Stimulated activated CD8-positive, alpha-beta memory T cell treated with anti-CD3 and anti-CD28 coated beads, Interleukin-4, amount 100 ng/mL, for 24 hours (primary cell): ENCODE results near the gene BRCA1.
"Not testable (repeated sequence)": the region's sequence is repeated elsewhere in the genome, so short reads cannot be mapped to it uniquely, and the experiment has no call there.

Source experiments
- DNase-seq: peaks from one replicate; pipeline ENCODE4 v3.0.0-alpha.2; 2020; ENCODE audit warnings: low read depth

Gene BRCA1

DNA sequence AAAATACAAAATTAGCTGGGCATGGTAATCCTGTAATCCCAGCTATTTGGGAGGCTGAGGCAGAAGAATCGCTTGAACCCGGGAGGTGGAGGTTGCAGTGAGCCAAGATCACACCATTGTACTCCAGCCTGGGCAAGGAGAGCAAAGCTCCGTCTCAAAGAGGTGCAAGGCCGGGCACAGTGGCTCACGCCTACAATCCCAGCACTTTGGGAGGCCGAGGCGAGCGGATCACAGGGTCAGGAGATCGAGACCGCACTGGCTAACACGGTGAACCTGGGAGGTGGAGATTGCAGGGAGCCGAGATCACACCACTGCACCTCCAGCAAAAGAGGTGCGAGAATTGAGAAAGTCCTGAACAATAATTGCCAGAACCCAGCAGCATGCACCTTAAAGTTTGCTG lies 124.3 kb downstream of the BRCA1 start:
- DNase-seq = not testable (repeated sequence)

DNA sequence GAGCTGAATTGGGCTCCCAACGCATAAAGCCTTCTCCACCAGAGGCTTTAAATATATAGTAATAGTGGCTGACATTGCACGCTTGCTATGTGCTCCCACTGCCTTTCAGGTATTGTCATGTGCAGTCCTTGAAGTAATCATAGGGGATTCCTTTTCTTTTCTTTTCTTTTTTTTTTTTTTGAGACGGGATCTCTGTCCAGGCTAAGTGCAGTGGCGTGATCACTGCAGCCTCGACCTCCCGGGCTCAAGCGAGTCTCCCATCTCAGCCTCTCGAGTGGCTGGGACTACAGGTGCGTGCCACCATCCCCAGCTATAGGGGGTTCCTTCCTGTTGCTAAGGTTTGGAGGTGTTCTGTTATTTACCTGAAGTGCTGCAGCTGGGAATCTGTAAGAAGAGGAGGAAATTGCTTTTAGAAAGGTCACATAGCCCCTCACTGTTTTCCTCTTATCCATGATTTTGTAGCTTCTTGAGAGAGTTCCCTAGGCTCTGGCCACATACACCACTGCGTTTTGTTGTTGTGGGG lies 126.1 kb downstream of the BRCA1 start:
- no peak for DNase-seq

DNA sequence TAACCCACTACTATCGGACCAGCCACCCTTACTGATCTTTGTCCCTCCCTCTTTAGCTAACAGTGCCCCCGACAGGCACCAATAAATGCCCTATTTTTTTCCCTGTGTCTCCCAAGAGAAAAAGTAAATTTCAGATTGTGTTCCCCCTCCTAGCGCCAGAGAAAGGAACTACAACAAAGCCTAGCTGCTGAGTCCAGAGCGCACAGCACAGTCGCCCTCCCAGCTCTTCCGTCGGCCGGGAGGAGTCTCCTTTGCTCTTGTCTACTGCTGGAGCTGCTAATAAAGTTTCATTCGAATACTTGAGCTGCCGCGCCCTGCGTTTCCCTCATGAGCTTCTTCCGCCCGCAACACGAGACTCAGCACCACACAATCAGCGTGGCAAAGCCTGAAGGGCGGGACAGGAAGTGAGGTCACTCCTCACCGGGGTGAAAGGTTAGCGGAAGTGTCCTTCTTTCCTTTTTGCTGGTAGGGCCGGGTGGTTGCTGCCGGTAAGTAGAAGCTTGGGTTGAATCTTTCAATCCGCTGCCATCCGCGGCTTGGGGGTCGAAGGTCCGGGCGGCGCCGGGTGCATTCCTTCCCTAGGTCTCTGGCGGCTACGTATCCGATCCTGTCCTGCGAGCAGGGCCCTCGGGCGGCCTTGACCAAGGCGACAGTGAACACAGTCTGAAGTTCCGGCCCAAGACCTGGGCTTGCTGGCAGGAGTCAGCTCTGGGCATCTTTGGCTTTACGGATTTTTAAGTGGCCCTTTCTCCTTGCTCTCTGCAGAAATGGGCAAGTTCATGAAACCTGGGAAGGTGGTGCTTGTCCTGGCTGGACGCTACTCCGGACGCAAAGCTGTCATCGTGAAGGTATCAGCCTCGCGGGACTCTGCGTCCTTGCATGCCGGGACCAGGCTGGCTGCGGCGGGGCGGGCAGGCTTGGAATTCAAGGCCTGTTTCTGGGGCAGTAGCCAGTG lies 126.9 kb downstream of the BRCA1 start, which contains the start of gene RPL27:
Gene RPL27, plus strand, starts transcription at position 436 of the 955 bp plus-strand sequence. Its CDS starts 332 bp downstream, at position 768.
- peak; percentile 93 for DNase-seq

DNA sequence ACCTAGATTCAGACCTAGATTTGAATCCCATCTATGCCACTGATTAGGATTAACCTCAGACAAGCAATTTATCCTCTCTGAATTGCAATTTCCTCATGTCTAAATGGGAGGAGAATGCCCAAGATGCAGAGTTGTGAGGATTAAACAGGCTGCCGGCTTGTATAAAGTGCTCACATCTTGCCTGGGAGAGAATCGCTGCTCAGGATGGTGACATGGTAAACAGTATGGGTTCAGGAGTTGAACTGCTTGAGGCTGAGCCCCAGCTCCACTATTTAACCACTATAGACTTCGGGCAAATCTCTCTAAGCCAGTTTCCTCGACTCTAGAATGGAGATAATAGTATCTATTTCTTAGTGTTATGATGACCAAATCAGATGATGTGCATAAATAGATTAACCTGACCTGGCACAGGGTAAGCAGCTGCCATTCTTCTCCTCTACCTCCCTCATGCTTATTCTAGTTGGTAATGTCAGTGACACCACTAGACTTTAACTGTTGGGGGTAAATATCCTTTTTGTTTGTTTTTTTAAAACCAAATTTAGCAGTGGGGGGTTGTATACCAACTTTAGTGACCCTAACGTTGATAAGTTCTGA lies 127.7 kb downstream of the BRCA1 start:
- DNase-seq = no peak
